CD4-positive, alpha-beta memory T cell (primary cell): ENCODE results near the gene KCNH1. TPM values are rescaled to one million over a fixed set of nuclear protein-coding genes. Genes with fewer than 3 reads are reported as not detected.

Source experiments
- CTCF ChIA-PET: fragments of 350-600 bp; sonication (Branson Sonifier 250); formaldehyde crosslinking; loops from one replicate; lab custom pipeline; 2021; ENCODE audit warnings: inconsistent platforms; ENCODE audit not compliant: partially characterized antibody; lab: Charles Lee
- POLR2A ChIA-PET: fragments of 350-600 bp; sonication (Branson Sonifier 250); formaldehyde crosslinking; loops from one replicate; lab custom pipeline; 2021; ENCODE audit not compliant: partially characterized antibody; lab: Charles Lee
- DNase-seq, 5 donors: peaks; one replicate each; pipeline versions ENCODE4 v3.0.0 to v3.0.0-alpha.2; 2020 to 2022; ENCODE audit warnings: mixed read lengths in 1 of 5
- H3K27ac ChIP-seq: one replicate; pipeline ENCODE4 v1.7.0; 2013; ENCODE audit warnings: low read depth, low read length
- H3K27me3 ChIP-seq: 2 replicates; pipeline ENCODE4 v1.7.0; 2013; ENCODE audit warnings: mild to moderate bottlenecking, low read length, moderate library complexity; ENCODE audit not compliant: insufficient read depth
- H3K36me3 ChIP-seq: 2 replicates; pipeline ENCODE4 v1.7.0; 2013; ENCODE audit warnings: mild to moderate bottlenecking, low read length, moderate library complexity; ENCODE audit not compliant: insufficient read depth
- H3K4me1 ChIP-seq: 2 replicates; pipeline ENCODE4 v1.7.0; 2013; ENCODE audit warnings: mild to moderate bottlenecking, low read length, moderate library complexity; ENCODE audit not compliant: insufficient read depth
- H3K4me3 ChIP-seq, 2 donors: one replicate each; pipeline ENCODE4 v1.7.0; 2013; ENCODE audit warnings: low read length in 2 of 2, mild to moderate bottlenecking in 1 of 2
- H3K9me3 ChIP-seq, 2 donors: one replicate each; pipeline ENCODE4 v1.7.0; 2013; ENCODE audit warnings: low read length in 2 of 2, control low read depth in 1 of 2; ENCODE audit not compliant: control insufficient read depth in 1 of 2
- H3K27ac Mint-ChIP-seq, 7 donors: one replicate each; pipeline ENCODE4 v1.8.0; 2020 to 2021; ENCODE audit warnings: mixed read lengths in 7 of 7, mild to moderate bottlenecking in 6 of 7, inconsistent platforms in 3 of 7, moderate library complexity in 3 of 7
- H3K27me3 Mint-ChIP-seq, 2 donors: one replicate each; pipeline ENCODE4 v1.8.0; 2020 to 2021; ENCODE audit warnings: mixed read lengths in 2 of 2
- H3K36me3 Mint-ChIP-seq, 2 donors: one replicate each; pipeline ENCODE4 v1.8.0; 2020 to 2021; ENCODE audit warnings: mixed read lengths in 2 of 2, inconsistent platforms in 1 of 2, mild to moderate bottlenecking in 1 of 2
- H3K4me1 Mint-ChIP-seq, 4 donors: one replicate each; pipeline ENCODE4 v1.8.0; 2020 to 2021; ENCODE audit warnings: mixed read lengths in 4 of 4, mild to moderate bottlenecking in 1 of 4
- H3K4me3 Mint-ChIP-seq, 8 donors: one replicate each; pipeline ENCODE4 v1.8.0; 2020 to 2021; ENCODE audit warnings: mixed read lengths in 8 of 8, mild to moderate bottlenecking in 7 of 8, moderate library complexity in 6 of 8, inconsistent platforms in 3 of 8
- H3K9me3 Mint-ChIP-seq, 8 donors: one replicate each; pipeline ENCODE4 v1.8.0; 2020 to 2021; ENCODE audit warnings: mixed read lengths in 8 of 8, mild to moderate bottlenecking in 5 of 8, inconsistent platforms in 3 of 8, moderate library complexity in 1 of 8
- intact Hi-C: fragments of 100-400 bp; cut with micrococcal nuclease; formaldehyde crosslinking; loops from one replicate; pipeline ENCODE4 v1.15.1; 2023
- polyA plus RNA-seq, 2 donors: library from polyadenylated mRNA; unstranded; fragments of 300-500 nt; fragmentation: Illumina TruSeq; gene quantifications; one replicate each; pipeline ENCODE4 v1.2.3, GENCODE V29; 2021
- total RNA-seq, 2 experiments: library from RNA; stranded (reverse); gene quantifications; one replicate each; pipeline ENCODE4 v1.2.3, GENCODE V29; 2021

The KCNH1 gene
- total and polyA plus RNA-seq, 4 experiments from 2014 or later: not detected

DNA sequence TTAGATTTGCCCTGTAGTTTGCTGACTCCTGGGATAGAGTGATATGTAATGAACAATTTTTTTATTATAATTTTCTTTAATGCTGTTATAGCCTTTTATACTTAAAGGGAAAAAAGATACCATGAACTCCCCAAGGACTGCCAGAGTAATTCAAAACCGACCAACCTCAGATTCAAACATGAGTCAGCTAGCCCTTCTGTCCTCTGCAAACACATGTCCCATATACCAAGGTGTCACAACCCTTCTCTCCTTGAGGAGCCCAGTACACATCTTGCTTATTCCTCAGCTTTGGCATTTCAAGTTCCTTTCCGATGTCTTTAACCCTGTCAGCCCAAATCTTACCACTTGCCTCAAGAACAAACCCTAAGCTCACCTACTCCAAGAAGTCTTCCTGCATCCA lies 184.9 kb downstream of the KCNH1 start:
- intact Hi-C loops: no loop called here
- H3K4me1 ChIP-seq: no peaks in the 10 kb centered on the region
- Mint-ChIP-seq H3K4me1 (no peaks in the 10 kb centered on the region), H3K36me3 (no peaks in the 10 kb centered on the region), H3K27me3 (peaks cover 3 to 10% of the 10 kb centered on the region in 2 donors), H3K27ac (no peak overlapping the region), H3K4me3 (no peak overlapping the region), H3K9me3 (no peaks in the 10 kb centered on the region)
- no peak overlapping the region for H3K4me3 ChIP-seq
- H3K9me3 ChIP-seq: no peaks in the 10 kb centered on the region
- ChIA-PET POLR2A (no interaction called here), CTCF (interaction anchor here (1.3 kb wide), 1 partner anchor 503 kb away, joined by 3 read pairs; no protein-coding TSS in a partner anchor)
- H3K27ac ChIP-seq: no peak overlapping the region
- DNase-seq: no peak
- no peaks in the 10 kb centered on the region for H3K36me3 ChIP-seq
- H3K27me3 ChIP-seq: no peaks in the 10 kb centered on the region

DNA sequence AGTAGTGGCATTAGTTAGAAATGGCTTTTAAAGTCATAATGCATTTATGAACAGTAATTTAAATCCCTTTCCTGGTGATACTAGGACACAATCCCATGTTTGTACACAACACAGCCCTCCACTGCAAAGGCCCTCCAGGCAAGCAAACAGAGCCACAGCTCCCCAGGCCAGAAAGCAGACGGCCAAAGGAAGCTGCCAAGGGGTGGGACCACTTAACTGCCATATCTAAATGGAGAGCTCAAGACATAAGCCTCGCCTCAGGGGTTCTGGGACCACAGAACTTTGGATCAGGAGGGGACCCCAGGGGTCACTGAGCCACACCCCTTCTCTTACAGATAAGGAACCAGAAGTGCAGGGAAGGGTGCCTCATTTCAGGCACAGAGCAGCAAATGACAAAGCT lies 189.7 kb downstream of the KCNH1 start:
- H3K27ac ChIP-seq: no peak overlapping the region
- Mint-ChIP-seq H3K4me3 (no peak overlapping the region), H3K27ac (no peak overlapping the region), H3K36me3 (no peaks in the 10 kb centered on the region), H3K27me3 (peaks cover 4 to 10% of the 10 kb centered on the region in 2 donors), H3K9me3 (no peaks in the 10 kb centered on the region), H3K4me1 (peaks cover 0 to 5% (median 2%) of the 10 kb centered on the region in 4 donors)
- no peaks in the 10 kb centered on the region for H3K27me3 ChIP-seq
- intact Hi-C loops: no loop called here
- no peaks in the 10 kb centered on the region for H3K9me3 ChIP-seq
- no peaks in the 10 kb centered on the region for H3K36me3 ChIP-seq
- no peak for DNase-seq
- H3K4me3 ChIP-seq: no peak overlapping the region
- POLR2A ChIA-PET: no interaction called here
- CTCF ChIA-PET: no interaction called here
- H3K4me1 ChIP-seq: no peaks in the 10 kb centered on the region

DNA sequence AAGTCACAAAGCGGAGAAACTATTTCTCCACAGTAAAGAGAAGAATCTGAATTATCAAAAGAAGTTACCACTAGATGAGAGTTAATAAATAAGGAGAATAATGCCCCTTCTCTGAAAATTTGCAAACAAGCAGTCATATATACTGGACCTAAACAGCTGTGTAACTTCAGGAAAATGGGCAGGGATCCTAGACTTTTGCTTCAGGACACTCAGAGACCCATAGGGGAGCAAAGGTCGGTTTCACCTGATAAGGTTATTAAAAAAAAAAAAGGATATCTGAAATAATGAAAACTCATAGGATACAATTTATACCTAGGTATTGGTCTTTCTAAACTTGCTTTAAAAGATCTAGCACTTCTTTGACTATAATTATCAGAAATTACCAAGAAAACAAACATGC lies 191.4 kb downstream of the KCNH1 start:
- Histone ChIP-seq H3K27ac (no peak overlapping the region), H3K9me3 (no peaks in the 10 kb centered on the region), H3K4me1 (no peaks in the 10 kb centered on the region), H3K4me3 (no peak overlapping the region), H3K27me3 (no peaks in the 10 kb centered on the region), H3K36me3 (no peaks in the 10 kb centered on the region)
- Mint-ChIP-seq H3K4me3 (no peak overlapping the region), H3K9me3 (no peaks in the 10 kb centered on the region), H3K4me1 (peaks cover 0 to 5% (median 2%) of the 10 kb centered on the region in 4 donors), H3K27me3 (peaks cover 4 to 10% of the 10 kb centered on the region in 2 donors), H3K27ac (peak overlapping the region in 1 of 7 donors; percentile 12), H3K36me3 (no peaks in the 10 kb centered on the region)
- intact Hi-C loops: no loop called here
- no peak for DNase-seq
- ChIA-PET POLR2A (no interaction called here), CTCF (no interaction called here)

DNA sequence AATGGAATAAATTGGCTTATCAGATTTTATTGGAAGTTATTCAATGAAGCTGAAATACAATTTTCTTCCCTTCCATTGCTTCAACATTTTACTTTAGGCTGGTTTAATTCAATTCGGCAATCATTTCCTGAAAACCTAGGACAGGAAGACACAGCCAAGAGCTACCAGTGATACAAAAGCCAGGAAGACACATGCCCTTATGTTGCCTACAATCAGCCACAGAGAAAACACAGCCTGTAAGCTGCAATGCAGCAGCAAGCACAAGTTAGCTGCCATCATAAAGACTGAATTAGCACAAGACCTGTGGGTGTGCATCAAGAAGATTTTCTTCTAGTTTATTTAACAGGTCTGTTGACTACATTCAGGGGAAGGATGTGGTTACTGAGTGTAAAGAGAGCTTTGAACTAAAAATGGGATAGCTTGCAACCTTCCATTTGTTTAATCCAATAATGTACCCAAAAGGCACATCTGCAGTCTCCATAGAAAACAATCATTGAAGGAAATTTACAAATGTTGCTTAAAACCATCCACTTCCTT lies 193.8 kb downstream of the KCNH1 start:
- peaks cover 0 to 5% (median 2%) of the 10 kb centered on the region in 4 donors for H3K4me1 Mint-ChIP-seq
- no peak overlapping the region for H3K4me3 ChIP-seq
- POLR2A ChIA-PET: no interaction called here
- no peaks in the 10 kb centered on the region for H3K9me3 Mint-ChIP-seq
- no peak overlapping the region for H3K27ac Mint-ChIP-seq
- CTCF ChIA-PET: no interaction called here
- H3K9me3 ChIP-seq: no peaks in the 10 kb centered on the region
- H3K27me3 ChIP-seq: no peaks in the 10 kb centered on the region
- no peak for DNase-seq
- H3K27ac ChIP-seq: no peak overlapping the region
- peaks cover 0 to 1% of the 10 kb centered on the region in 2 donors for H3K27me3 Mint-ChIP-seq
- H3K4me3 Mint-ChIP-seq: no peak overlapping the region
- no peaks in the 10 kb centered on the region for H3K36me3 ChIP-seq
- no peaks in the 10 kb centered on the region for H3K4me1 ChIP-seq
- H3K36me3 Mint-ChIP-seq: no peaks in the 10 kb centered on the region
- intact Hi-C loops: no loop called here

DNA sequence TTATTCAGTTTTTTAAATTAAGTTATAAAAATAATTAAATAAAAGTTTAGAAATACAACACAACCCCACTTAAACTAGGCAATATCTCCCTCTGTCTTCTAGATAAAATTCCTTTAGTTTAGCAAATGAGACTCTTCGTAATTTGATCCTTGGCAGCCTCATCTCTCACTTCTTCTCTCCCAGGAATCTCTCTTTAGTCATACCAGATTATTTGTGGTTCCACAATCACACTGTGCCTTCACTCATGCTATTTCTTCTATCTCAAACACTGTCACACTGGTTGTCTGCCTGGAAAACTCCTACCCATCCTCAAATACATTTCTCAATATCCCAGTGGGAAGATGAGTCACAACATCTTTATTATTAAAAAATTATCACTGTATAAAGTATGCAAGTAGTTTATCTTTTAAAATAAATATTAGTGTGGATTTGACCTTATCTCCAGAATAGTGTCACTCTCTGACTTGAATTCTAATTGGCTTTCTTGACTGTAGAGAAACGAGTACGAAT lies 195.5 kb downstream of the KCNH1 start:
- ChIA-PET POLR2A (no interaction called here), CTCF (no interaction called here)
- Mint-ChIP-seq H3K27ac (no peak overlapping the region), H3K4me3 (no peak overlapping the region), H3K9me3 (no peaks in the 10 kb centered on the region), H3K4me1 (peaks cover 0 to 5% (median 2%) of the 10 kb centered on the region in 4 donors), H3K27me3 (peaks cover 0 to 1% of the 10 kb centered on the region in 2 donors), H3K36me3 (no peaks in the 10 kb centered on the region)
- H3K36me3 ChIP-seq: no peaks in the 10 kb centered on the region
- H3K4me3 ChIP-seq: no peak overlapping the region
- no peak overlapping the region for H3K27ac ChIP-seq
- no peak for DNase-seq
- intact Hi-C loops: no loop called here
- no peaks in the 10 kb centered on the region for H3K27me3 ChIP-seq
- no peaks in the 10 kb centered on the region for H3K9me3 ChIP-seq
- no peaks in the 10 kb centered on the region for H3K4me1 ChIP-seq

DNA sequence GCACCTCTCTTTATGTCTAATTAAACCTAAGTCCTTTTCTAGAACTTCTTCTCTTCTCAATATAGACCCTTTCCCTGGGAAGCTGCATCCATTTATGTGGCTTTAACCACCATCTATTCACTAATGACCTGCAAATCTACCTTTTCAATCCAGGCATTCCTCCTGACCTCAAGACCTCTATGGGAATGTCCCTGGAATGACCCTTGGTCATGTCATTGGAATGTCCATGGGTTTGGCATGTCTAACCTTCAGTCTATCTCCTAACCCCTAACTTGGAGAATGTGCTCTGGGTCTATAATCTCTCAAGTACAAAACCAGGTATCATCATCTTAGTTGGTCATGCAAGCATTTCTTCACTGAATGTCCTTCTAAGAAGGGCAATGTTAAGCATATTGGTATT lies 196.1 kb downstream of the KCNH1 start:
- CTCF ChIA-PET: no interaction called here

DNA sequence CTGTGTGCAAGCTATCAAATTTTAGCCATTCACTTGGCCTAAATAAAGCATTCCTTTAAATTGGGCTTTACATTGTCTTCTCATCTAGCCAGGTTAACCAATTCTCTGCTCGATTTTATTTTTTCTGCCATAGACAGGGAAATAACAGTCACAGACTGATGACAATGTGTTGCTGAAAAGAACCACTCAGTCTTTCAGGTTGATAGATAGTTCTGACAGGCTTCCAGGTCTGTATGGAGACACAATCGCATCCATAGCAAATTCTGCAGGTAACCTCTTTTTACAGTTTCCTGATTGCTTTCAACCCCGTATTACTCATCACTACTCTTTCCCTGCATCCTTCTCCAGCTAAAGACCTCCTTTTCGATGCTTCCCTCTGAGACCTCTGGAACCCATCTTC lies 198.0 kb downstream of the KCNH1 start:
- no peak overlapping the region for H3K4me3 ChIP-seq

More for the DNA sequence above, 196.1 kb downstream of the KCNH1 start:
- Mint-ChIP-seq H3K4me3 (no peak overlapping the region), H3K36me3 (no peaks in the 10 kb centered on the region), H3K9me3 (no peaks in the 10 kb centered on the region), H3K4me1 (peaks cover 0 to 5% (median 2%) of the 10 kb centered on the region in 4 donors), H3K27ac (no peak overlapping the region), H3K27me3 (peaks cover 0 to 1% of the 10 kb centered on the region in 2 donors)
- Histone ChIP-seq H3K4me3 (no peak overlapping the region), H3K4me1 (no peaks in the 10 kb centered on the region), H3K9me3 (no peaks in the 10 kb centered on the region), H3K27ac (no peak overlapping the region), H3K27me3 (no peaks in the 10 kb centered on the region), H3K36me3 (no peaks in the 10 kb centered on the region)
- POLR2A ChIA-PET: no interaction called here
- DNase-seq: no peak
- intact Hi-C loops: no loop called here

More for the DNA sequence above, 198.0 kb downstream of the KCNH1 start:
- no peaks in the 10 kb centered on the region for H3K36me3 Mint-ChIP-seq
- intact Hi-C loops: no loop called here
- Histone ChIP-seq H3K9me3 (no peaks in the 10 kb centered on the region), H3K4me1 (no peaks in the 10 kb centered on the region), H3K27ac (no peak overlapping the region), H3K36me3 (no peaks in the 10 kb centered on the region), H3K27me3 (no peaks in the 10 kb centered on the region)
- H3K4me3 Mint-ChIP-seq: no peak overlapping the region
- H3K4me1 Mint-ChIP-seq: peaks cover 0 to 5% (median 2%) of the 10 kb centered on the region in 4 donors
- no peak overlapping the region for H3K27ac Mint-ChIP-seq
- DNase-seq: no peak
- H3K27me3 Mint-ChIP-seq: no peaks in the 10 kb centered on the region
- H3K9me3 Mint-ChIP-seq: peaks cover 0 to 3% (median 0%) of the 10 kb centered on the region in 8 donors
- POLR2A ChIA-PET: no interaction called here
- CTCF ChIA-PET: no interaction called here
